HEK293 (cell line): ENCODE data around the gene IL15RA.
A peak's percentile ranks its signal among the peaks of the same experiment; 100 is the strongest.

ENCODE experiments used
- CTCF ChIA-PET: fragments of 350-600 bp; formaldehyde crosslinking; extraction: SDS; loops from one replicate; lab custom pipeline; 2021; ENCODE audit warnings: antibody characterized with exemption; lab: Yijun Ruan, JAX
- POLR2A ChIA-PET: fragments of 300-600 bp; formaldehyde crosslinking; extraction: SDS; loops from one replicate; lab custom pipeline; 2020; ENCODE audit warnings: antibody characterized with exemption, inconsistent platforms; lab: Yijun Ruan, JAX
- H3K27ac ChIP-seq: fragments of 200-500 bp; sonication (Bioruptor generic); 2 replicates; pipeline ENCODE4 v1.5.1; 2014; ENCODE audit warnings: low read depth, low read length, control low read depth, inconsistent platforms; ENCODE audit errors: extremely low read depth
- H3K36me3 ChIP-seq, 2 experiments: fragments of 200-500 bp in 1 of 2; sonication (Bioruptor generic) in 1 of 2; 1 replicate in 1 of 2; 2 replicates in 1 of 2; pipeline ENCODE4 v1.5.1; 2014 to 2017; ENCODE audit warnings: inconsistent platforms in 2 of 2, low read length in 2 of 2; ENCODE audit not compliant: control insufficient read depth in 2 of 2, insufficient read depth in 1 of 2
- H3K4me1 ChIP-seq: fragments of 200-500 bp; sonication (Bioruptor generic); 2 replicates; pipeline ENCODE4 v1.5.1; 2014; ENCODE audit warnings: mild to moderate bottlenecking, low read length, inconsistent platforms; ENCODE audit not compliant: control insufficient read depth, insufficient read depth
- H3K4me3 ChIP-seq: 2 replicates; pipeline ENCODE4 v1.5.1; 2011; ENCODE audit warnings: low read depth, mild to moderate bottlenecking, control low read depth, low read length, moderate library complexity
- H3K9me3 ChIP-seq: fragments of 200-500 bp; sonication (Bioruptor generic); 2 replicates; pipeline ENCODE4 v1.5.1; 2014; ENCODE audit warnings: low read depth, low read length, inconsistent platforms; ENCODE audit not compliant: control insufficient read depth, insufficient read depth
- KLF16 ChIP-seq: fragments of 450-650 bp; formaldehyde crosslinking; IDR thresholded peaks from 2 replicates; pipeline ENCODE4 v1.5.1; 2017; ENCODE audit warnings: missing biosample characterization, missing genetic modification characterization
- REST ChIP-seq: fragments of 450-650 bp; formaldehyde crosslinking; IDR thresholded peaks from 2 replicates; pipeline ENCODE4 v1.5.1; 2016; ENCODE audit warnings: missing biosample characterization, missing genetic modification characterization
- SP7 ChIP-seq: fragments of 450-650 bp; formaldehyde crosslinking; IDR thresholded peaks from 2 replicates; pipeline ENCODE4 v1.5.1; 2016; ENCODE audit warnings: missing biosample characterization, missing genetic modification characterization
- TRIM28 ChIP-seq: IDR thresholded peaks from 2 replicates; pipeline ENCODE4 v1.6.1; 2011; ENCODE audit warnings: low read length, control low read depth, borderline replicate concordance
- ZBTB17 ChIP-seq: fragments of 450-650 bp; formaldehyde crosslinking; IDR thresholded peaks from 2 replicates; pipeline ENCODE4 v1.5.1; 2016; ENCODE audit warnings: missing biosample characterization, missing genetic modification characterization
- ZBTB20 ChIP-seq: fragments of 450-650 bp; formaldehyde crosslinking; IDR thresholded peaks from 2 replicates; pipeline ENCODE4 v1.5.1; 2016; ENCODE audit warnings: missing biosample characterization, missing genetic modification characterization
- ZBTB8A ChIP-seq: fragments of 450-650 bp; formaldehyde crosslinking; IDR thresholded peaks from 2 replicates; pipeline ENCODE4 v1.5.1; 2016; ENCODE audit warnings: missing biosample characterization, missing genetic modification characterization
- ZNF121 ChIP-seq: fragments of 450-650 bp; formaldehyde crosslinking; IDR thresholded peaks from 2 replicates; pipeline ENCODE4 v1.5.1; 2016; ENCODE audit warnings: missing biosample characterization, missing genetic modification characterization
- ZNF202 ChIP-seq: fragments of 450-650 bp; formaldehyde crosslinking; IDR thresholded peaks from 2 replicates; pipeline ENCODE4 v1.5.1; 2016; ENCODE audit warnings: missing biosample characterization, missing genetic modification characterization, borderline replicate concordance
- ZNF214 ChIP-seq: fragments of 450-650 bp; formaldehyde crosslinking; IDR thresholded peaks from 2 replicates; pipeline ENCODE4 v1.5.1; 2017; ENCODE audit warnings: missing biosample characterization, mild to moderate bottlenecking, missing genetic modification characterization, borderline replicate concordance
- ZNF280D ChIP-seq: fragments of 450-650 bp; formaldehyde crosslinking; IDR thresholded peaks from 2 replicates; pipeline ENCODE4 v1.5.1; 2016; ENCODE audit warnings: missing biosample characterization, missing genetic modification characterization
- ZNF548 ChIP-seq: fragments of 450-650 bp; formaldehyde crosslinking; IDR thresholded peaks from 2 replicates; pipeline ENCODE4 v1.5.1; 2016; ENCODE audit warnings: missing biosample characterization, missing genetic modification characterization
- ZNF585B ChIP-seq: fragments of 450-650 bp; formaldehyde crosslinking; IDR thresholded peaks from 2 replicates; pipeline ENCODE4 v1.5.1; 2016; ENCODE audit warnings: missing biosample characterization, missing genetic modification characterization
- ZNF596 ChIP-seq: fragments of 450-650 bp; IDR thresholded peaks from 2 replicates; pipeline ENCODE4 v1.5.0; 2018; ENCODE audit warnings: missing biosample characterization, mild to moderate bottlenecking, missing genetic modification characterization, moderate library complexity
- ZNF645 ChIP-seq: fragments of 450-650 bp; formaldehyde crosslinking; IDR thresholded peaks from 2 replicates; pipeline ENCODE4; 2016; ENCODE audit warnings: missing biosample characterization, missing genetic modification characterization
- ZNF654 ChIP-seq: fragments of 450-650 bp; formaldehyde crosslinking; IDR thresholded peaks from 2 replicates; pipeline ENCODE4 v1.5.1; 2016; ENCODE audit warnings: low read depth, missing biosample characterization, missing genetic modification characterization
- ZNF792 ChIP-seq: fragments of 450-650 bp; formaldehyde crosslinking; IDR thresholded peaks from 2 replicates; pipeline ENCODE4 v1.5.1; 2016; ENCODE audit warnings: missing biosample characterization, missing genetic modification characterization
- ZSCAN30 ChIP-seq: fragments of 450-650 bp; IDR thresholded peaks from 2 replicates; pipeline ENCODE4 v1.5.1; 2018; ENCODE audit warnings: missing biosample characterization, mild to moderate bottlenecking, missing genetic modification characterization, moderate library complexity

Gene IL15RA

GRCh38 chr10:5988336-5988920 is 11.1 kb upstream of the IL15RA start (continued):
- no peak for TF ChIP-seq ZNF280D (tag by site-specific recombination)
- no peak for TF ChIP-seq ZNF548 (tag by site-specific recombination)
- TF ChIP-seq REST: no peak
- TF ChIP-seq ZNF645 (tag by site-specific recombination): no peak
- TF ChIP-seq, all 188 proteins: peak for 0

- Histone ChIP-seq H3K9me3 (no peaks in the 10 kb centered on the region), H3K36me3 (no peaks in the 10 kb centered on the region), H3K27ac (no peak overlapping the region), H3K4me3 (no peak overlapping the region), H3K4me1 (no peaks in the 10 kb centered on the region)
- no peak for TF ChIP-seq TRIM28
- TF ChIP-seq ZNF792 (tag by site-specific recombination): no peak
- no peak for TF ChIP-seq ZNF214 (tag by site-specific recombination)
- POLR2A ChIA-PET: no interaction called here
- CTCF ChIA-PET: interaction anchor here (0.5 kb wide), 1 partner anchor 16 kb away, joined by 3 read pairs; no protein-coding TSS in a partner anchor
Measured at GRCh38 chr10:5987747-5988146, 10.4 kb upstream of the IL15RA start.

- POLR2A ChIA-PET: no interaction called here
- H3K4me3 ChIP-seq: no peak overlapping the region
- CTCF ChIA-PET: interaction anchor here (0.6 kb wide), 1 partner anchor 33 kb away, joined by 3 read pairs; no protein-coding TSS in a partner anchor
- TF ChIP-seq ZNF121 (no peak), ZNF596 (no peak), ZBTB17 (tag by site-specific recombination) (peak; percentile 51; the same call in 1 of the 2 replicates), ZNF654 (tag by site-specific recombination) (no peak)
- TF ChIP-seq, all 188 proteins: peak for 1
- H3K4me1 ChIP-seq: no peaks in the 10 kb centered on the region
- H3K27ac ChIP-seq: no peak overlapping the region
- no peaks in the 10 kb centered on the region for H3K9me3 ChIP-seq
- H3K36me3 ChIP-seq: no peaks in the 10 kb centered on the region
Measured at GRCh38 chr10:5985029-5985428, 7.7 kb upstream of the IL15RA start.

- CTCF ChIA-PET: interaction anchor here (0.7 to 1.2 kb wide), 2 partner anchors 104 to 224 kb away, joined by 3 read pairs; no protein-coding TSS in a partner anchor
Measured at GRCh38 chr10:5983774-5984173, 6.4 kb upstream of the IL15RA start.

More at GRCh38 chr10:5983774-5984173, 6.4 kb upstream of the IL15RA start:
- H3K4me3 ChIP-seq: no peak overlapping the region
- no peaks in the 10 kb centered on the region for H3K36me3 ChIP-seq
- H3K4me1 ChIP-seq: no peaks in the 10 kb centered on the region
- H3K9me3 ChIP-seq: no peaks in the 10 kb centered on the region
- no peak overlapping the region for H3K27ac ChIP-seq
- POLR2A ChIA-PET: no interaction called here
- TF ChIP-seq ZSCAN30 (tag by site-specific recombination): no peak
- TF ChIP-seq SP7: no peak
- TF ChIP-seq KLF16 (tag by site-specific recombination): no peak
- no peak for TF ChIP-seq ZNF202
- TF ChIP-seq ZBTB8A (tag by site-specific recombination): no peak
- TF ChIP-seq ZBTB20 (tag by site-specific recombination): no peak
- TF ChIP-seq ZNF585B (tag by site-specific recombination): no peak
- TF ChIP-seq, all 188 proteins: peak for 0
